ENCODE measurements around the gene CHST11.

DNA sequence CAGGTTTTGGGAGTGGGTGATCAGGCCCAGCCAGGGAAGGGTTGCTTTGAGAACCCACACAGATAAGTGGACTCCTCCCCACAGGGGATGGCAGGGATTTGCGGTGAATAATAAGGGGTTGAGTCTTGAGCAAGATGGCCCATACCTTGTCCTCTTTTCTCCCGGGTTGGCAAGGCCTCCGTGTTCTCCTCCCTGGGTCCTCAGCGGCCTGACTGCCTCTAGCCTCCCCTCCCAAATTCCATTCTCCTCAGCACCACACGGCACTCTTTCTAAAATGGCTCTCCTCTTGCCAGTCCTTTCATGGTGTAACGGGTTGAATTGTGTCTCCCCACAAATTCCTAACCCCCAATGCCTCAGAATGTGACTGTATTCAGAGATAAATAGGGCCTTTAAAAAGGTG is 70.0 kb downstream of the CHST11 start:
- TF ChIP-seq, protein P1, sequence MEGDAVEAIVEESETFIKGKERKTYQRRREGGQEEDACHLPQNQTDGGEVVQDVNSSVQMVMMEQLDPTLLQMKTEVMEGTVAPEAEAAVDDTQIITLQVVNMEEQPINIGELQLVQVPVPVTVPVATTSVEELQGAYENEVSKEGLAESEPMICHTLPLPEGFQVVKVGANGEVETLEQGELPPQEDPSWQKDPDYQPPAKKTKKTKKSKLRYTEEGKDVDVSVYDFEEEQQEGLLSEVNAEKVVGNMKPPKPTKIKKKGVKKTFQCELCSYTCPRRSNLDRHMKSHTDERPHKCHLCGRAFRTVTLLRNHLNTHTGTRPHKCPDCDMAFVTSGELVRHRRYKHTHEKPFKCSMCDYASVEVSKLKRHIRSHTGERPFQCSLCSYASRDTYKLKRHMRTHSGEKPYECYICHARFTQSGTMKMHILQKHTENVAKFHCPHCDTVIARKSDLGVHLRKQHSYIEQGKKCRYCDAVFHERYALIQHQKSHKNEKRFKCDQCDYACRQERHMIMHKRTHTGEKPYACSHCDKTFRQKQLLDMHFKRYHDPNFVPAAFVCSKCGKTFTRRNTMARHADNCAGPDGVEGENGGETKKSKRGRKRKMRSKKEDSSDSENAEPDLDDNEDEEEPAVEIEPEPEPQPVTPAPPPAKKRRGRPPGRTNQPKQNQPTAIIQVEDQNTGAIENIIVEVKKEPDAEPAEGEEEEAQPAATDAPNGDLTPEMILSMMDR (IDR thresholded peaks at IDR 0.05; ENCODE audit: low read depth, low read length, poor library complexity, severe bottlenecking) = no peak
- TF ChIP-seq EZH2phosphoT487 (IDR thresholded peaks at IDR 0.05; ENCODE audit: borderline replicate concordance, low read length) = no peak

All from DOHH2 (cell line).